Activated CD4-positive, alpha-beta T cell treated with anti-CD3 and anti-CD28 coated beads for 24 hours (primary cell): ENCODE results near the gene SAE1.
"Not testable (repeated sequence)": the region's sequence is repeated elsewhere in the genome, so short reads cannot be mapped to it uniquely, and the experiment has no call there.

Experiments
- DNase-seq, 2 donors: peaks; one replicate each; pipeline ENCODE4 v3.0.0-alpha.2; 2020; ENCODE audit warnings: low read depth in 2 of 2

Gene SAE1

GRCh38 chr19:47240996-47241918, 110.6 kb downstream of the SAE1 start:
- peak; percentile 72 to 83 for DNase-seq

GRCh38 chr19:47241919-47242577, 111.4 kb downstream of the SAE1 start:
- DNase-seq: no peak

GRCh38 chr19:47243364-47243775, 112.7 kb downstream of the SAE1 start:
- DNase-seq: no peak

GRCh38 chr19:47243776-47244547, 113.3 kb downstream of the SAE1 start:
- DNase-seq: peak; percentile 80 to 83

GRCh38 chr19:47247308-47247990, 116.8 kb downstream of the SAE1 start:
- DNase-seq: peak; percentile 74 to 80

- not testable (repeated sequence) for DNase-seq
Measured at GRCh38 chr19:47253016-47253415, 122.4 kb downstream of the SAE1 start.

GRCh38 chr19:47253467-47253881, 122.8 kb downstream of the SAE1 start:
- no peak for DNase-seq

- DNase-seq: no peak
Measured at GRCh38 chr19:47253970-47254369, 123.3 kb downstream of the SAE1 start.

GRCh38 chr19:47255879-47256692, 125.5 kb downstream of the SAE1 start, which contains the start of gene CCDC9:
Gene CCDC9, plus strand, starts transcription at chr19:47256525. Its CDS starts 1,876 bp downstream, at chr19:47258401.
- peak; percentile 87 to 88 for DNase-seq

GRCh38 chr19:47256693-47257410, 126.2 kb downstream of the SAE1 start:
- peak; percentile 100 for DNase-seq

GRCh38 chr19:47257411-47258169, 127.0 kb downstream of the SAE1 start:
- no peak for DNase-seq

- no peak for DNase-seq
Measured at GRCh38 chr19:47258434-47258833, 127.8 kb downstream of the SAE1 start.

GRCh38 chr19:47258895-47259555, 128.4 kb downstream of the SAE1 start:
- DNase-seq: no peak
